Naive thymus-derived CD4-positive, alpha-beta T cell (primary cell): ENCODE results near the gene NEK8. TPM values are rescaled to one million over a fixed set of nuclear protein-coding genes. Genes with fewer than 3 reads are reported as not detected.

ENCODE experiments used
- ATAC-seq: fragments of 150-1000 bp; cut with Tn5 transposase; 2 replicates; pipeline ENCODE4 v1.10.0; 2021; ENCODE audit warnings: mild to moderate bottlenecking, moderate library complexity
- CTCF ChIA-PET: fragments of 350-600 bp; sonication (Branson Sonifier 250); formaldehyde crosslinking; loops from one replicate; lab custom pipeline; 2021; ENCODE audit warnings: antibody characterized with exemption; lab: Charles Lee
- POLR2A ChIA-PET: fragments of 350-600 bp; sonication (Branson Sonifier 250); formaldehyde crosslinking; loops from one replicate; lab custom pipeline; 2021; ENCODE audit warnings: antibody characterized with exemption, inconsistent platforms; lab: Charles Lee
- DNase-seq, 9 donors: peaks; one replicate each; pipeline versions ENCODE4 v3.0.0 to v3.0.0-alpha.2; 2020 to 2022; ENCODE audit warnings: mixed read lengths in 1 of 9
- H3K27ac ChIP-seq: one replicate; pipeline ENCODE4 v1.7.0; 2013; ENCODE audit warnings: mild to moderate bottlenecking, low read depth, low read length, moderate library complexity
- H3K27me3 ChIP-seq, 2 donors: one replicate each; pipeline ENCODE4 v1.7.0; 2013; ENCODE audit warnings: low read length in 2 of 2, mild to moderate bottlenecking in 2 of 2, moderate library complexity in 2 of 2; ENCODE audit not compliant: control insufficient read depth in 2 of 2, insufficient read depth in 2 of 2
- H3K36me3 ChIP-seq, 3 experiments: 1 replicate in 2 of 3; 2 replicates in 1 of 3; pipeline ENCODE4 v1.7.0; 2013; ENCODE audit warnings: low read length in 3 of 3, mild to moderate bottlenecking in 3 of 3, moderate library complexity in 1 of 3; ENCODE audit not compliant: insufficient read depth in 3 of 3, control insufficient read depth in 2 of 3
- H3K4me1 ChIP-seq, 2 donors: one replicate each; pipeline ENCODE4 v1.7.0; 2013; ENCODE audit warnings: low read length in 2 of 2, mild to moderate bottlenecking in 2 of 2, moderate library complexity in 1 of 2; ENCODE audit not compliant: control insufficient read depth in 2 of 2, insufficient read depth in 2 of 2
- H3K4me3 ChIP-seq: 2 replicates; pipeline ENCODE4 v1.7.0; 2013; ENCODE audit warnings: mild to moderate bottlenecking, low read length
- H3K9me3 ChIP-seq, 3 experiments: 1 replicate in 2 of 3; 2 replicates in 1 of 3; pipeline ENCODE4 v1.7.0; 2013; ENCODE audit warnings: low read length in 3 of 3; ENCODE audit not compliant: control insufficient read depth in 2 of 3
- H3K27ac Mint-ChIP-seq, 9 donors: one replicate each; pipeline ENCODE4 v1.8.0; 2020 to 2022; ENCODE audit warnings: mixed read lengths in 9 of 9, mild to moderate bottlenecking in 8 of 9, moderate library complexity in 5 of 9, inconsistent platforms in 2 of 9
- H3K27me3 Mint-ChIP-seq, 5 donors: one replicate each; pipeline ENCODE4 v1.8.0; 2021 to 2022; ENCODE audit warnings: mixed read lengths in 5 of 5, mild to moderate bottlenecking in 1 of 5
- H3K36me3 Mint-ChIP-seq, 5 donors: one replicate each; pipeline ENCODE4 v1.8.0; 2020 to 2022; ENCODE audit warnings: mixed read lengths in 5 of 5, mild to moderate bottlenecking in 3 of 5, inconsistent platforms in 1 of 5
- H3K4me1 Mint-ChIP-seq, 7 donors: one replicate each; pipeline ENCODE4 v1.8.0; 2020 to 2022; ENCODE audit warnings: mixed read lengths in 7 of 7, mild to moderate bottlenecking in 3 of 7, inconsistent platforms in 1 of 7
- H3K4me3 Mint-ChIP-seq, 10 donors: one replicate each; pipeline ENCODE4 v1.8.0; 2020 to 2022; ENCODE audit warnings: mild to moderate bottlenecking in 10 of 10, mixed read lengths in 10 of 10, moderate library complexity in 6 of 10, inconsistent platforms in 2 of 10
- H3K9me3 Mint-ChIP-seq, 11 donors: one replicate each; pipeline ENCODE4 v1.8.0; 2020 to 2022; ENCODE audit warnings: mixed read lengths in 11 of 11, mild to moderate bottlenecking in 4 of 11, inconsistent platforms in 1 of 11, moderate library complexity in 1 of 11
- intact Hi-C, 2 donors: fragments of 100-400 bp; cut with micrococcal nuclease; formaldehyde crosslinking; loops; one replicate each; pipeline ENCODE4 v1.15.1; 2023
- polyA plus RNA-seq, 2 donors: library from polyadenylated mRNA; unstranded; fragments of 300-500 nt; fragmentation: Illumina TruSeq; gene quantifications; one replicate each; pipeline ENCODE4 v1.2.3, GENCODE V29; 2021
- total RNA-seq, 6 experiments: library from RNA in 5 of 6; stranded (reverse) in 5 of 6; gene quantifications; 1 replicate in 5 of 6; 2 replicates in 1 of 6; pipeline ENCODE4 v1.2.3 and lab custom pipeline; 2021 to 2026

The NEK8 gene
- total and polyA plus RNA-seq, 7 experiments from 2014 or later, result 3.3 to 12.8 (median 9.5) TPM

- no peaks in the 10 kb centered on the region for H3K36me3 ChIP-seq
- Mint-ChIP-seq H3K27me3 (no peaks in the 10 kb centered on the region), H3K4me3 (no peak overlapping the region), H3K36me3 (peaks cover 0 to 19% (median 0%) of the 10 kb centered on the region in 5 donors), H3K9me3 (peaks cover 0 to 6% (median 0%) of the 10 kb centered on the region in 11 donors), H3K27ac (no peak overlapping the region), H3K4me1 (peaks cover 5 to 40% (median 24%) of the 10 kb centered on the region in 7 donors)
- H3K9me3 ChIP-seq, result no peaks in the 10 kb centered on the region
- POLR2A ChIA-PET, result interaction anchor here (1.1 to 16.9 kb wide), 4 partner anchors 10 to 21 kb away, joined by 4 to 269 read pairs (median 7); partner anchors contain the start of genes NEK8, RPL23A and TLCD1
- CTCF ChIA-PET, result interaction anchor here (0.7 to 14.7 kb wide), 4 partner anchors 14 to 23 kb away, joined by 3 to 331 read pairs (median 6); partner anchors contain the start of genes NEK8, RPL23A and TLCD1
- no peak overlapping the region for H3K4me3 ChIP-seq
- H3K4me1 ChIP-seq, result peaks cover 6 to 22% of the 10 kb centered on the region in 2 donors
- DNase-seq, result no peak
- no peaks in the 10 kb centered on the region for H3K27me3 ChIP-seq
- no peak for ATAC-seq
- intact Hi-C loops, result no loop called here
- no peak overlapping the region for H3K27ac ChIP-seq
Measured at GRCh38 chr17:28740406-28741357, 12.1 kb downstream of the NEK8 start.

GRCh38 chr17:28741358-28742349 is 13.1 kb downstream of the NEK8 start:
- ChIA-PET POLR2A (interaction anchor here (0.6 to 16.9 kb wide), 6 partner anchors 9 to 22 kb away, joined by 3 to 269 read pairs (median 6); partner anchors contain the start of genes NEK8, RPL23A and TLCD1), CTCF (interaction anchor here (0.6 to 14.7 kb wide), 5 partner anchors 17 to 212 kb away, joined by 3 to 331 read pairs (median 4); partner anchors contain the start of genes NEK8, RPL23A and TLCD1)
- H3K36me3 ChIP-seq, result no peaks in the 10 kb centered on the region
- H3K4me1 Mint-ChIP-seq, result peaks cover 5 to 48% (median 29%) of the 10 kb centered on the region in 7 donors
- H3K9me3 Mint-ChIP-seq, result peaks cover 0 to 4% (median 0%) of the 10 kb centered on the region in 11 donors
- DNase-seq (no peak), ATAC-seq (no peak)
- H3K4me3 ChIP-seq, result no peak overlapping the region
- no peaks in the 10 kb centered on the region for H3K9me3 ChIP-seq
- H3K4me1 ChIP-seq, result peaks cover 11 to 29% of the 10 kb centered on the region in 2 donors
- intact Hi-C loops, result no loop called here
- no peaks in the 10 kb centered on the region for H3K27me3 Mint-ChIP-seq
- no peak overlapping the region for H3K27ac Mint-ChIP-seq
- peaks cover 0 to 17% (median 0%) of the 10 kb centered on the region in 5 donors for H3K36me3 Mint-ChIP-seq
- no peak overlapping the region for H3K27ac ChIP-seq
- H3K4me3 Mint-ChIP-seq, result peak overlapping the region in 2 of 10 donors; percentile 34 to 58
- no peaks in the 10 kb centered on the region for H3K27me3 ChIP-seq

GRCh38 chr17:28743243-28744103 is 14.9 kb downstream of the NEK8 start, which contains the start of gene TRAF4:
TRAF4 (plus strand) TSS chr17:28744011; CDS start chr17:28744113, 102 bp downstream.
- H3K36me3 Mint-ChIP-seq, result peaks cover 0 to 16% (median 0%) of the 10 kb centered on the region in 5 donors
- peaks cover 11 to 28% of the 10 kb centered on the region in 2 donors for H3K4me1 ChIP-seq
- intact Hi-C loops, result loop anchor here (1.0 to 2.0 kb wide), 4 partner anchors 15 to 209 kb away; partner anchors contain the start of gene NEK8 (in 2 of the 2)
- peaks cover 2 to 42% (median 27%) of the 10 kb centered on the region in 7 donors for H3K4me1 Mint-ChIP-seq
- H3K36me3 ChIP-seq, result peaks cover 0 to 13% (median 0%) of the 10 kb centered on the region in 3 experiments
- ChIA-PET CTCF (interaction anchor here (1.2 to 14.7 kb wide), 4 partner anchors 9 to 210 kb away, joined by 4 to 331 read pairs (median 8); partner anchors contain the start of genes NEK8, RPL23A and TLCD1), POLR2A (interaction anchor here (0.7 to 16.9 kb wide), 8 partner anchors 10 to 206 kb away, joined by 3 to 269 read pairs (median 5); partner anchors contain the start of genes NEK8, RPL23A and TLCD1)
- H3K4me3 Mint-ChIP-seq, result peak within 1 kb of the TSS; percentile 87 to 94 (median 91)
- H3K27ac ChIP-seq, result peak within 1 kb of the TSS; percentile 83
- DNase-seq (peak; percentile 60 to 86 (median 73)), ATAC-seq (peak; percentile 93)
- no peaks in the 10 kb centered on the region for H3K27me3 ChIP-seq
- peak within 1 kb of the TSS; percentile 82 for H3K4me3 ChIP-seq
- H3K9me3 ChIP-seq, result no peaks in the 10 kb centered on the region
- no peaks in the 10 kb centered on the region for H3K27me3 Mint-ChIP-seq
- peaks cover 0 to 4% (median 0%) of the 10 kb centered on the region in 11 donors for H3K9me3 Mint-ChIP-seq
- peak within 1 kb of the TSS; percentile 78 to 95 (median 92) for H3K27ac Mint-ChIP-seq

- Mint-ChIP-seq H3K4me1 (peaks cover 0 to 38% (median 19%) of the 10 kb centered on the region in 7 donors), H3K4me3 (peak overlapping the region; percentile 87 to 94 (median 91)), H3K27ac (peak overlapping the region; percentile 78 to 95 (median 92)), H3K9me3 (peaks cover 0 to 4% (median 0%) of the 10 kb centered on the region in 11 donors), H3K36me3 (peaks cover 0 to 15% (median 0%) of the 10 kb centered on the region in 5 donors), H3K27me3 (no peaks in the 10 kb centered on the region)
- intact Hi-C loops, result loop anchor here (1.0 to 2.0 kb wide), 3 partner anchors 68 to 208 kb away; no protein-coding TSS in a partner anchor
- POLR2A ChIA-PET, result interaction anchor here (0.9 to 16.9 kb wide), 10 partner anchors 9 to 210 kb away, joined by 3 to 269 read pairs (median 4); partner anchors contain the start of genes NEK8, PHF12, PROCA1 and RPL23A
- Histone ChIP-seq H3K27me3 (no peaks in the 10 kb centered on the region), H3K36me3 (peaks cover 0 to 22% (median 0%) of the 10 kb centered on the region in 3 experiments), H3K9me3 (no peaks in the 10 kb centered on the region), H3K4me3 (peak overlapping the region; percentile 82), H3K27ac (peak overlapping the region; percentile 83), H3K4me1 (peaks cover 11 to 25% of the 10 kb centered on the region in 2 donors)
- CTCF ChIA-PET, result interaction anchor here (0.5 to 14.7 kb wide), 2 partner anchors 10 to 20 kb away, joined by 3 to 331 read pairs; partner anchors contain the start of genes NEK8, RPL23A and TLCD1
- DNase-seq (peak in 8 of 9 donors; percentile 37 to 74 (median 56)), ATAC-seq (peak; percentile 58)
Measured at GRCh38 chr17:28744104-28744971, 15.8 kb downstream of the NEK8 start.
